ENCODE measurements around the gene RPL7L1.
A peak's percentile ranks its signal among the peaks of the same experiment; 100 is the strongest.

RPL7L1 gene

DNA sequence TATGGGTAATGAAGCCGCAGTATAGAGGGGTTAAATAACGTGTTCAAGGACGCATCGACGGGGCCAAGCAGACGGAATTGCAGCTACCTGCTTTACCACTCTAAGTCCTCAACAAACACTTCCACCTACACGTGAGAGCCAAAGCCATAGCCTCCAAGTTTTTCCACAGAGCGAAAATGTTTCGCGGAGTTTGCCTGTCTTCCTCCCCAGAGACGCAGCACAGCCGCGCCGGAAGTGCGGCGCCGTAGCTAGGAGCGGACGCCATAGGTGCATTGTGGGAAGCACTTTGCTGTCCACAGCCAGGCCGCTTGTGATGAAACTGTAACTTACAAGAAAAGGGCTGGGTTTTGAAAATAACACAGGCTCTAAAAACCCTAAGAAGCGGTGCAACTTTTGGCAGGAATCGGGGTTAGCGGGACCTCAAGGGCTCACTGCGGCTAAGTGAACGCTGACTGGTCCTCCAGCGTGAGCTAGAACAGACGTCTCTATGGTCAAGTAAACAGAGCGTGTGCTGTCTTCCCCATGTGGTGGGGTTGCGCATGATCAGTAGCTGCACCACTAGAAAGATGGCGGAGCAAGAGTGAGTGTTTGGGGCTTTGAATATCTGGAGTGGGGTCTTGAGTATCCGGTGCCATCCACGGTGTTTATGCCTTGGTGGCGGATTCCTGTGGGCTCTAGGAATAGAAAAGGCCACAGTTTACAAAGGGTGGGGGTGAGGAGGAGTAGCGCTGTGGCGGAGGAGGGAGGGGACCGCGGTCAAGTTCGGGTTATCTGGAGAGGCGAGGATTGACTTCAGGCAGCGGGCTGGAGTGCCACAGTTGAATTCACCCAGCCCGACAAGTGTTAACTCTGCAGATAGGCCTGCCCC lies at the start of gene RPL7L1:
RPL7L1 (plus strand) TSS at position 245 of the 868 bp plus-strand sequence; CDS start at position 540, 295 bp downstream.
- H3K4me1 ChIP-seq (ENCODE audit: control insufficient read depth, insufficient read depth, low read length, unreplicated experiment) = peaks cover 4% of the 10 kb centered on the region
- H2AFZ ChIP-seq (ENCODE audit: low read length, unreplicated experiment) = peak within 1 kb of the TSS; percentile 100
- peak within 1 kb of the TSS; percentile 100 for H3K4me3 ChIP-seq (ENCODE audit: low read depth, low read length)
- peak within 1 kb of the TSS; percentile 80 for H3K27ac ChIP-seq (ENCODE audit: low read depth, low read length)
- peaks cover 41% of the 10 kb centered on the region for H3K79me2 ChIP-seq (ENCODE audit: control insufficient read depth, insufficient read depth, low read length, unreplicated experiment)
- no peaks in the 10 kb centered on the region for H3K27me3 ChIP-seq (ENCODE audit: insufficient read depth, low read length)
- H3K36me3 ChIP-seq (ENCODE audit: insufficient read depth, low read length) = peaks cover 17% of the 10 kb centered on the region

DNA sequence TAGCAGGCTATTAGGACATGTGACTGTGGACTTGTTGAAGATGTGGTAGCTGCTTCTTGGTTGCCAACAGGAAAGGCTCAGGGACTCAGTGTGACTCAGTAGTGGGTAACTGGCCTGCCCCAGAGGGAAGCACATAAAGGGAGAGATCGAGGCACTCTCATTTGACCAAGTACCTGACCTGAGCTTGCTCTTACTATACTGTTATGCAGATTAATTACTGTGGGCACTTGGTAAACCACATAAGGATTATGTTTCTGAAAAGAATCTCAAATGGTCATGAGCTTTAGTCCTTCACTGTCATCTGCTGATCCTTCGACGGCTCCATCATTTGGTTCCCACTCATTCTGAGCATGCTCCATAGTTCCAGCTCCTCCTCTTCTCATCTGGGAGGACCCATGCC lies 48.2 kb upstream of the RPL7L1 start:
- no peak overlapping the region for H2AFZ ChIP-seq (ENCODE audit: low read length, unreplicated experiment)
- H3K36me3 ChIP-seq (ENCODE audit: insufficient read depth, low read length) = peaks cover 18% of the 10 kb centered on the region; the same call in 1 of the 2 replicates
- no peaks in the 10 kb centered on the region for H3K4me1 ChIP-seq (ENCODE audit: control insufficient read depth, insufficient read depth, low read length, unreplicated experiment)
- no peaks in the 10 kb centered on the region for H3K27me3 ChIP-seq (ENCODE audit: insufficient read depth, low read length)
- no peak overlapping the region for H3K27ac ChIP-seq (ENCODE audit: low read depth, low read length)
- no peaks in the 10 kb centered on the region for H3K79me2 ChIP-seq (ENCODE audit: control insufficient read depth, insufficient read depth, low read length, unreplicated experiment)
- H3K4me3 ChIP-seq (ENCODE audit: low read depth, low read length) = no peak overlapping the region

DNA sequence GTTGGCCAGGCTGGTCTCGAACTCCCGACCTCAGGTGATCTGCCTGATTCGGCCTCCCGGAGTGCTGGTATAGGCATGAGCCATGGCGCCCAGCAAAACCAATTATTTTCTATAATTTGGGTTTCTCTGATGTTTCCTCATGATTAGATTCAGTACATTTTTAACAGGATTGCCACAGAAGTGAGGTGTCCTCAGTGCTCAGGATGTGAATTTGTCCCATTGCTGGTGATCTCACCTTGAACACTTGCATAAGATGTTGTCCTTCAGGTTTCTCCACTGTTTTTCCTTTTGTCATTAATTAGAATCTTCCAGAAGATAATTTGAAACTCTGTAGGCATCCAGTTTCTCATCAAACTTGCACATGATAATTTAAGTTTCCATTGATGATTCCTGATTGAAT lies 45.4 kb upstream of the RPL7L1 start:
- Histone ChIP-seq H3K27ac (ENCODE audit: low read depth, low read length) (no peak overlapping the region), H3K79me2 (ENCODE audit: control insufficient read depth, insufficient read depth, low read length, unreplicated experiment) (no peaks in the 10 kb centered on the region), H3K4me3 (ENCODE audit: low read depth, low read length) (no peak overlapping the region), H3K4me1 (ENCODE audit: control insufficient read depth, insufficient read depth, low read length, unreplicated experiment) (no peaks in the 10 kb centered on the region), H3K27me3 (ENCODE audit: insufficient read depth, low read length) (no peaks in the 10 kb centered on the region), H3K36me3 (ENCODE audit: insufficient read depth, low read length) (peaks cover 11% of the 10 kb centered on the region; the same call in 1 of the 2 replicates), H2AFZ (ENCODE audit: low read length, unreplicated experiment) (no peak overlapping the region)

DNA sequence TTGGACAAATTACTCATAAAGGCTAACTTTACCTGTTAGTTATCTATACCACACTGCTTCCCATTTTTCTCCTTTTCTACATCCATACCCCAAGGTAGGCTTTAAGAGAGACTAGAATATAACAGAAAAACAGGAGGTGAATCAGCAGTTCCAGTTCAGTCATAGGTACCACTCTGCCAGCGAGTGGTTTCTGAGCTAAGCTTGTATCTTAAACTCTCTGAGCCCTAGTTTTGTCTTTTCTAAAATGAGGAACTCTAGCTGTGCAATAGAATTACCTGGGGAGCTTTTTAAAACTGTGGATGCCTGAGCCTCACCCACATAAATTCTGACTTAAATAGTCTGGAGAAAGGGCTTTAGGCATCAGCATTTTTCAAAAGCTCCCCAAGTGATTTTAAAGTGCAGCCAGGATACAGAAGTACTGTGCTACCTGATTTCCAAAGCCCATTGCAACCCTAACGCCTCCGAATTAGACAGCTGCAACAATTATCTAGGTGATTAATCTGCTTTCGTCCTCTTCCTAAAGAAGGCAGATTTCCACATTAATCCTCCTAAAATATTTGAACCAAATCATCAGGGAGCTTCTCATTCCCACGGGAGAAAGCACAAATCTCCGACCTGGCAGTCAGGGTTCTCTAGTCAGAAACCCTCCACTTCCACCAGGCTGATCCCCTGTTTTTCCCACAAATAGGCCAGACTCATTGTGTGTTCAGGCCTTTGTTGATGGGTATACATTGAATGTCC lies 37.4 kb upstream of the RPL7L1 start:
- H3K36me3 ChIP-seq (ENCODE audit: insufficient read depth, low read length) = no peaks in the 10 kb centered on the region
- H3K27ac ChIP-seq (ENCODE audit: low read depth, low read length) = no peak overlapping the region
- no peak overlapping the region for H2AFZ ChIP-seq (ENCODE audit: low read length, unreplicated experiment)
- no peaks in the 10 kb centered on the region for H3K79me2 ChIP-seq (ENCODE audit: control insufficient read depth, insufficient read depth, low read length, unreplicated experiment)
- no peaks in the 10 kb centered on the region for H3K4me1 ChIP-seq (ENCODE audit: control insufficient read depth, insufficient read depth, low read length, unreplicated experiment)
- H3K4me3 ChIP-seq (ENCODE audit: low read depth, low read length) = no peak overlapping the region
- H3K27me3 ChIP-seq (ENCODE audit: insufficient read depth, low read length) = no peaks in the 10 kb centered on the region

DNA sequence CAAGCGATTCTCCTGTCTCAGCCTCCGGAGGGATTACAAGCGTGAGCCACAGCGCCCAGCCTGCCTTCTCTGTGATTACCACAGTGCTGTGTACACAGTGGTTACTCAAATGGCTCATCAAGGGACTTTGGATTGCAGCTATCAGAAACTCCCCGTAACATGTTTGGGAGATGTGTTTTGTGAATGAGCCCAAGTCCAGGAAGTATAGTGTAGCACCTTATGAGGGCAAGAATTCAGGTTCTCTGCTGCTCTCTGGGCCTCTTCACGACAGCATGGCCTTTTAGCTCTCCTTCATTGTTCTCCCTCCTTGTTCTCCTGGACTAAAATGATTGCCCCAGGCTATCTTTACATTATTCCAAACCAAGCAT lies 34.1 kb upstream of the RPL7L1 start:
- Histone ChIP-seq H3K27me3 (ENCODE audit: insufficient read depth, low read length) (no peaks in the 10 kb centered on the region), H3K4me1 (ENCODE audit: control insufficient read depth, insufficient read depth, low read length, unreplicated experiment) (no peaks in the 10 kb centered on the region), H3K79me2 (ENCODE audit: control insufficient read depth, insufficient read depth, low read length, unreplicated experiment) (no peaks in the 10 kb centered on the region), H2AFZ (ENCODE audit: low read length, unreplicated experiment) (no peak overlapping the region), H3K36me3 (ENCODE audit: insufficient read depth, low read length) (no peaks in the 10 kb centered on the region), H3K4me3 (ENCODE audit: low read depth, low read length) (no peak overlapping the region), H3K27ac (ENCODE audit: low read depth, low read length) (no peak overlapping the region)

DNA sequence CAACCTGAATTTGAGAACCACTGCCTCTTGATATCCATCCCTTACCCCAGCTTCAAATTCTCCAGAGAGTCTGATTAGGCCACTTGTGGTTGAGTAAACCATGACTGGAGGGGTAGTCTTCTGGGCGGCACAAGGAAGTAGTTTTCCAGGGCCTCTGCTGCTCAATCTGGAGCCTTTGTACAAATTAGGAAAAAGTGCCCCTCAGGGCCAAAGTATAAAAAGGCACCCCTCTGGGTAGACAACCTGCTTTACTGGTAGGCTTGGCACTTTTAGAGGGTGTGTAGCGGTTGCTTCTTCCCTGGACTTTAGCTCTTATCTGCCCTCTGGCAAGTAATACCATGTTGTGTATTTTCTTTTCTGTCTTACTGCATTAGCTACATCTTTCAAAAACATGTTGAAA lies 32.9 kb upstream of the RPL7L1 start:
- no peak overlapping the region for H3K27ac ChIP-seq (ENCODE audit: low read depth, low read length)
- H2AFZ ChIP-seq (ENCODE audit: low read length, unreplicated experiment) = no peak overlapping the region
- H3K79me2 ChIP-seq (ENCODE audit: control insufficient read depth, insufficient read depth, low read length, unreplicated experiment) = no peaks in the 10 kb centered on the region
- no peaks in the 10 kb centered on the region for H3K36me3 ChIP-seq (ENCODE audit: insufficient read depth, low read length)
- H3K4me3 ChIP-seq (ENCODE audit: low read depth, low read length) = no peak overlapping the region
- no peaks in the 10 kb centered on the region for H3K4me1 ChIP-seq (ENCODE audit: control insufficient read depth, insufficient read depth, low read length, unreplicated experiment)
- no peaks in the 10 kb centered on the region for H3K27me3 ChIP-seq (ENCODE audit: insufficient read depth, low read length)

DNA sequence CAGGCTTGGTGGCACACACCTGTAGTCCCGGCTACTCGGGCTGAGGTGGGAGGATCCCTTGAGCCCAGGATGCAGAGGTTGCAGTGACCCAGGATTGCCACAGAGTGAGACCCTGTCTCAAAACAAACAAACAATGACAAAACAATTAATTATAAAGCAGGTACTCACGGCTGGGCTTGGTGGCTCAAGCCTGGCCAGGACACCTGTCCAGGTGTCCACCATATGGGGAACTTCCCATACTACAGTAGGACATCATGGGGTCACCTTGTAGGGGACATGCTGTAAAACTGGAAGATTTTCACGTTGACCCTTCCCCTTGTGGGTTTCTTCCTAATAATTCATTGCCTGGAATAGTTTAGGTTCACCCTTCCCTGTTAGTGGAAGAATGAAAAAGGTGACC lies 30.7 kb upstream of the RPL7L1 start:
- Histone ChIP-seq H3K79me2 (ENCODE audit: control insufficient read depth, insufficient read depth, low read length, unreplicated experiment) (no peaks in the 10 kb centered on the region), H3K36me3 (ENCODE audit: insufficient read depth, low read length) (no peaks in the 10 kb centered on the region), H3K27ac (ENCODE audit: low read depth, low read length) (no peak overlapping the region), H3K4me3 (ENCODE audit: low read depth, low read length) (no peak overlapping the region), H2AFZ (ENCODE audit: low read length, unreplicated experiment) (no peak overlapping the region), H3K27me3 (ENCODE audit: insufficient read depth, low read length) (no peaks in the 10 kb centered on the region), H3K4me1 (ENCODE audit: control insufficient read depth, insufficient read depth, low read length, unreplicated experiment) (no peaks in the 10 kb centered on the region)

DNA sequence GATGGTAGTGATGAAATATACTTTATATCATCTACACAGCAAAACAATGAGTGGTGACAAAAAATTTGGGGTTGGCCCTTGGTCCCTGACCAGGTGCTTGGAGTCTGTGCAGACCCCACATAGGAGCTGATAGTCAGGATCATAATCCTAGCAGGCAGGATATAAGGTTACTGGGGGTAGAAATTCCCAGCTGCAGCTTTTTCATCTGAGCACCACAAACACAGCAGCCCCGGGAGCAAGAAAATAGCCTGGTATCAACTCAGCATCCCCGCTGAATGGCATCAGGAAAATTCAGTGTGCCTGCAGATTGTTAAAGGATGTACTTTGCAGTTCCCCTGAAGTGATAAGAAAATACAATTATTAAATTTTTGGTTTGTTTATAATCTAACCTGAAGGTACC lies 27.8 kb upstream of the RPL7L1 start:
- Histone ChIP-seq H2AFZ (ENCODE audit: low read length, unreplicated experiment) (no peak overlapping the region), H3K27me3 (ENCODE audit: insufficient read depth, low read length) (no peaks in the 10 kb centered on the region), H3K4me1 (ENCODE audit: control insufficient read depth, insufficient read depth, low read length, unreplicated experiment) (no peaks in the 10 kb centered on the region), H3K36me3 (ENCODE audit: insufficient read depth, low read length) (peaks cover 2% of the 10 kb centered on the region; the same call in 1 of the 2 replicates), H3K4me3 (ENCODE audit: low read depth, low read length) (no peak overlapping the region), H3K79me2 (ENCODE audit: control insufficient read depth, insufficient read depth, low read length, unreplicated experiment) (no peaks in the 10 kb centered on the region), H3K27ac (ENCODE audit: low read depth, low read length) (no peak overlapping the region)

DNA sequence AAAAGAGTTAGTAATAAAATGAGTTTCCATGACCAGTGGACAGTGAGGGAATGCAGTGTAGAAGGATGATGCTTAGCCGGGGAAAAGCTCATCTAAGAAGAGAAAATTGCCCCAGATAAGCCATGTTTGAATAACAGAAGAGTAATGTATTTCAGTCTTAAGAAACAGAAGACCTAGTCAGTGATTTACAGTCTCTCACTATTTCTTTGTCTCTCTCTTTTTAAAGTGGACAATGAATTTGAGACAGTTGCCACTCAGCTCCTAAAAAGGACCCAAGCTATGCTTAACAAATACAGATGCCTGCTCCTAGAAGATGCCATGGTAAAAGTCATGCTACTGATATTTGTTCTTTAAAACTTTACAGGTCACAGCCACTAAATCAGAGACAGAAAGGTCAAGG lies 19.4 kb upstream of the RPL7L1 start:
- Histone ChIP-seq H3K79me2 (ENCODE audit: control insufficient read depth, insufficient read depth, low read length, unreplicated experiment) (no peaks in the 10 kb centered on the region), H3K4me3 (ENCODE audit: low read depth, low read length) (no peak overlapping the region), H3K36me3 (ENCODE audit: insufficient read depth, low read length) (peaks cover 13% of the 10 kb centered on the region; the same call in 1 of the 2 replicates), H3K27me3 (ENCODE audit: insufficient read depth, low read length) (no peaks in the 10 kb centered on the region), H2AFZ (ENCODE audit: low read length, unreplicated experiment) (no peak overlapping the region), H3K4me1 (ENCODE audit: control insufficient read depth, insufficient read depth, low read length, unreplicated experiment) (no peaks in the 10 kb centered on the region), H3K27ac (ENCODE audit: low read depth, low read length) (no peak overlapping the region)

DNA sequence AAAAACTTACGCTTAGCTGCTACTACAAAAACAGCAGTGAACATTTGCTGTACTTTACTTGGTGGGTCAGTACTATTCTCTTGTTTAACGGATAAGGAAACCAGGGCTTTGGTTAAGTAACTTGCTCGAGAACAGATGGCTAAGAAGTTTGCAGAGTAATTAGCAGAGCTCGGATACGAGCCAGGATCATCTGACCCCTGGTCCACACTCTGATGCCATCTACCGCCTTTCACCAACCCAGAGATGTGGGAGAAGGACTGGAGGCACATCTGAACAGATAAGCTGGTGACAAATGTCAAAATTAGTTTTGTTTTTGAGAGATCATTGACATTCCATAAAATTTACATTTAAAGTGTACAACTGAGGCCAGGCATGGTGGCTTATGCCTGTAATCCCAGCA lies 18.9 kb upstream of the RPL7L1 start:
- no peaks in the 10 kb centered on the region for H3K27me3 ChIP-seq (ENCODE audit: insufficient read depth, low read length)
- no peak overlapping the region for H3K4me3 ChIP-seq (ENCODE audit: low read depth, low read length)
- H3K79me2 ChIP-seq (ENCODE audit: control insufficient read depth, insufficient read depth, low read length, unreplicated experiment) = no peaks in the 10 kb centered on the region
- no peak overlapping the region for H3K27ac ChIP-seq (ENCODE audit: low read depth, low read length)
- H2AFZ ChIP-seq (ENCODE audit: low read length, unreplicated experiment) = no peak overlapping the region
- H3K4me1 ChIP-seq (ENCODE audit: control insufficient read depth, insufficient read depth, low read length, unreplicated experiment) = no peaks in the 10 kb centered on the region
- H3K36me3 ChIP-seq (ENCODE audit: insufficient read depth, low read length) = peaks cover 13% of the 10 kb centered on the region; the same call in 1 of the 2 replicates
